ENCODE results near the gene DBNDD1.

Gene DBNDD1

DNA sequence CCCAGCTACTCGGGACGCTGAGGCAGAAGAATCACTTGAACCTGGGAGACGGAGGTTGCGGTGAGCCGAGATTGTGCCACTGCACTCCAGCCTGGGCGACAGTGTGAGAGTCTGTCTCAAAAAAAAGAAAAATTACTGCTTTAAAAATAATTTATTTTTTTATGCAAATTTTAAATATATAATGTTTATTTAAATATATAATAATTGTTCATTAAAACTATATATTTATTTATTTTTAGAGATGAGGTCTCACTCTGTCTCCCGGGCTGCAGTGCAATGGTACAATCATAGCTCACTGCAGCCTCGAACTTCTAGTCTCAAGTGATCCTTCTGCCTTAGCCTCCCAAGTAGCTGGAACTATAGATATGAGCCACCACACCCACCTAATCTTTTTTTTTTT lies 15.2 kb upstream of the DBNDD1 start:
- no peak for DNase-seq

DNA sequence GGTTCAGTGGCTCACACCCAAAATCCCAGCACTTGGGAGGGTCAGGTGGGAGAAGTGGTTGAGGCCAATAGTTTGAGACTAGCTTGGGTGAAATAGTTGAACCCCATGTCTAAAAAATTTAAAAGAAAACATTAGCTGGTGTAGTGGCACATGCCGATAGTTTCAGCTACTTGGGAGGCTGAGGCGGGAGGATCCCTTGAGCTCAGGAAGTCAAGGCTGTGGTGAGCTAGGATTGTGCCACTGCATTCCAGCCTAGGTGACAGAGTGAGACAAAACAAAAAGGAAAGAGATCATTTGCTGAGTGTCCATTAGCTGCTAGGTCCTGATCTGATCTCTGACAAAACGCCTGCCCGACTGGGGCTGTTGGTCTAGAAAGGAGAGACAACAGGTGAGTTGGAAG lies 14.1 kb upstream of the DBNDD1 start:
- no peak for DNase-seq

DNA sequence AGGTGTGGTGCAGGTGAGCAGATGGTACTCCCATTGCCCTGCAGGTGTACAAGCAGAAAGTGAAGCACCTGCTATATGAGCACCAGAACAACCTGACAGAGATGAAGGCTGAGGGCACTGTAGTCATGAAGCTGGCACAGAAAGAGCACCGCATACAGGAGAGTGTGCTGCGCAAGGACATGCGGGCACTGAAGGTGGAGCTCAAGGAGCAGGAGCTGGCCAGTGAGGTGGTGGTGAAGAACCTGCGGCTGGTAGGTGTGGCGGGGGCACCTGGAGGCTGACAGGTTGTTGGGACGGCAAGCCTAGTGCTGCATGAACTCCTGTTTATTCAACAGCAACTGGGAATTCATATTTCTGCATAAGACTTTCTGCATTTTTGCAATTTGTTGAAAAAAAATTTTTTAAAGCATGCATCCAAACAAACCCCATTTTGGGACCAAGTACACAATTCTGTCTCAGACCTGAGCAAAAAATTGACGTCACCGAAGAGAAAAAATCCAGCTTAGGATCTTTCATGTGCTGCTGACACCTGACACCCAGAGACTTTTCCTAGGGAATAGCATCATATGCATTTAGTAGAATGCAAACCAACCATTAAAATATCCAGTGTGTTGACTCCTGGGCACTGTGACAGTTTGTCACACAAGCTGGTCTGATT lies 13.5 kb upstream of the DBNDD1 start:
- DNase-seq = no peak

DNA sequence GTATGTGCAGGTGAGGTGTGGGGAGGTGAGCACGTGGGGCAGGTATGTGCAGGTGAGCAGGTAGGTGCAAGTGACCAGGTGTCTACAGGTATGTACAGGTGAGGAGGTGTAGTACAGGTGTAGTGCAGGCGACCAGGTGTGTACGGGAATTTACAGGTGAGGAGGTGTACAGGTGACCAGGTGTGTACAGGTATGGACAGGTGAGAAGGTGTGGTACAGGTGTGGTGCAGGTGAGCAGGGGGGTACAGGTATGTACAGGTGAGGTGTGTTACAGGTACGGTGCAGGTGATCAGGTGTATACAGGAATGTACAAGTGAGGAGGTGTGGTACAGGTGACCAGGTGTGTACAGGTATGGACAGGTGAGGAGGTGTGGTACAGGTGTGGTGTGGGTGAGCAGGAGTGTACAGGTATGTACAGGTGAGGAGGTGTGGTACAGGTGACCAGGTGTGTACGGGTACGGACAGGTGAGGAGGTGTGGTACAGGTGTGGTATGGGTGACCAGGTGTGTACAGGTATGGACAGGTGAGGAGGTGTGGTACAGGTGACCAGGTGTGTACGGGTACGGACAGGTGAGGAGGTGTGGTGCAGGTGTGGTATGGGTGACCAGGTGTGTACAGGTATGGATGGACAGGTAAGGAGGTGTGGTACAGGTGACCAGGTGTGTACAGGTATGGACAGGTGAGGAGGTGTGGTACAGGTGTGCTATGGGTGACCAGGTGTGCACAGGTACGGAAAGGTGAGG lies 12.8 kb upstream of the DBNDD1 start:
- DNase-seq = peak; percentile 2

DNA sequence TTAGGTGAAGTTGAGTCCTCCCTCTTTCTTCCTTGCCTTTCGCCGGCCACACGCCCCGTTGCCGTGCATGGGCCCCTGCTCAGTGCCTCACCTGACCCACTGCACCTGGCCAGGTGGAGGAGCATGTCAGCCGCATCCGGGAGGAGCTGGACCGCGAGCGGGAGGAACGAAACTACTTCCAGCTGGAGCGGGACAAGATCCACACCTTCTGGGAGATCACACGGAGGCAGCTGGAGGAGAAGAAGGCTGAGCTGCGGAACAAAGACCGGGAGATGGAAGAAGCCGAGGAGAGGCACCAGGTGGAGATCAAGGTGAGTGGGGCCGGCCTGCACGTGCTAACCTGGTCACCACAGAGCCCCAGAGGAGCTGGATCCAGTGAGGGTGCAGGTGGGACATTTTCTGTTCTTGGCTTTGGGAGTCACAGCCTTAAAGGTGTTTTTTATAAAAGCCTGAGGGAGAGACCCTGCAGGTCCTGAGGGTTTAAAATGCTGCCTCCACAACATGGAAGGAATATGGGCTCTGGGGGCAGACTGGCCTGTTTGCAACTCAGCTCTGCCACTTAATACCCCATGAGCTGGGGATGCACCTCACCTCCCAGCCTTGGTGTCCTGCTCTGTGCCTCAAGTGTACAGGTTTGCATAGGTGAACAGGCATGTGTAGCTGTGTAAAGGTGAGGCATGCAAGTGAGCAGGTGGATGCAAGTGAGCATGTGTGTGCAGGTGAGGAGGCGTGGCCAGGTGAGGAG lies 12.1 kb upstream of the DBNDD1 start:
- no peak for DNase-seq

DNA sequence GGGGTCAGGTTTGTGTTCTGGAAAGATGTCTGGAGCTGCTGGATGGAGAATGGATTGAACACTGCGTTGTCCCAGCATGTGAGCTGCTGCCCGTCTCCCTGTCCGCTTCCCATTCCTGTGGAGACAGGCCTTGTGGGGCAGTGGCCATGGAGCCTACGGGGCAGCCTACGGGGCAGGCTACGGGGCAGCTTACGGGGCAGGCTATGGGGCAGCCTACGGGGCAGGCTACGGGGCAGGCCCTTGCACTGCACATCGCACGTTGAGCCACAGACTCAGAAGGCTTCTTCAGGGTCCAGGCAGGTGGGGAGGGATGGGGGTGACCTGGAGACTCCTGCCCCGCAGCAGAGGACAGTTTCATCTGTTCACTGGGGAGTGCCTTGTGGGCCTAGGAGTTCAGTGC lies 9.7 kb upstream of the DBNDD1 start:
- DNase-seq = no peak

DNA sequence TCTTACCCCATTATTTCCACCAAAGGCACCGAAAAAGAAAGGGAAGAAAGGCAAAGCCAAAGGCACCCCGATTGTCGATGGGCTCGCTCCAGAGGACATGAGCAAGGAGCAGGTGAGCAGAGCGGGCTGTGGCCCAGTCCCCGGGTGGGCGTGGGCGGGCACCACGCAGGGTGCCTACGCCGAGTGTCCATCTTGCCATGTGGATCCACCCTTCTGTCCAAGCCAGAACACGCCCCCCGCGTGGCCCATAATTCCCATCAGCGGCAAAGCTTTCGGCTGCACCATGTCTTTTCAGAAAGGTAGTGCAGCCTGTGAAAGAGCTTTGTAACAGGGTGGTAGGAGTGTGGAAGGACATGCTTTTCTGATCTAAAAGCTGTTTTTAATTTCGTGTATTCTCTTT lies 8.4 kb upstream of the DBNDD1 start:
- no peak for DNase-seq

DNA sequence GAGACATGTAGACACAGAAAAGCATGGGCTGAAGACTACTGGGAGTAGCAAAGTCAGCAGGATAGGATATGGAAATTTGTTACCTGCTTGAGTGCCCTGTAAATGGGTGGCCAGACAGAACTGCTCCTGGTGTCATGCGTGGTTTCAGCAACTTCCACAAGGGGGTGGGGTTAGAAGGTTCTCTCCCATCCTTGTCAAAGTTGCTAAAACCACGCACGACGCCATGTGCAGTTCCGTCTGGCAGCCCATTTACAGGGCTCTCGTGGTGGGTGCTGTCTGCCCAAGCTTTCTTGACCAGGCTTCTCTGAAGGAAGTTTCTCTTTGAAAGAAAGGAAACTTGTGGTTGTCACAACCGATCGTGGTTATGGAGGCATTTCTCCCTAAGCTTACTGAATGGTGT lies 6.9 kb upstream of the DBNDD1 start:
- DNase-seq = peak; percentile 32

DNA sequence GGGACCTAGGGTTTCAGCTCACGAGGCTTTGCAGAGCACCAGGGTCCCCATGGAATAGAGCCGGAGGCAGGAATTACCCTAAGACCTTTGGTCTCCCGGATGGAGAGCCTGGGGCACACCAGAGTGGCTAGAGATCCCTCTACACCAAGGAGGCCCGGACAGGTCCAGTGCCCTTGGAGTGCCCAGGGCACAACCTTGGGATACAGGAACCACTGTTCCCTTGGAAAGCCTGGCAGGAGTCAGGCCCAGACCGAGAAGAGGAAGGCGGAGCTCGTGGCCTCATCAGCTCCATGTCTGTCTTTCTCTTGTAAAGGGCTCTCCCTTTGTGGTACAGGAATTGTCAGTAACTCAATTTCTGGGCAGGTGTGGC lies 3.8 kb upstream of the DBNDD1 start:
- no peak for DNase-seq

DNA sequence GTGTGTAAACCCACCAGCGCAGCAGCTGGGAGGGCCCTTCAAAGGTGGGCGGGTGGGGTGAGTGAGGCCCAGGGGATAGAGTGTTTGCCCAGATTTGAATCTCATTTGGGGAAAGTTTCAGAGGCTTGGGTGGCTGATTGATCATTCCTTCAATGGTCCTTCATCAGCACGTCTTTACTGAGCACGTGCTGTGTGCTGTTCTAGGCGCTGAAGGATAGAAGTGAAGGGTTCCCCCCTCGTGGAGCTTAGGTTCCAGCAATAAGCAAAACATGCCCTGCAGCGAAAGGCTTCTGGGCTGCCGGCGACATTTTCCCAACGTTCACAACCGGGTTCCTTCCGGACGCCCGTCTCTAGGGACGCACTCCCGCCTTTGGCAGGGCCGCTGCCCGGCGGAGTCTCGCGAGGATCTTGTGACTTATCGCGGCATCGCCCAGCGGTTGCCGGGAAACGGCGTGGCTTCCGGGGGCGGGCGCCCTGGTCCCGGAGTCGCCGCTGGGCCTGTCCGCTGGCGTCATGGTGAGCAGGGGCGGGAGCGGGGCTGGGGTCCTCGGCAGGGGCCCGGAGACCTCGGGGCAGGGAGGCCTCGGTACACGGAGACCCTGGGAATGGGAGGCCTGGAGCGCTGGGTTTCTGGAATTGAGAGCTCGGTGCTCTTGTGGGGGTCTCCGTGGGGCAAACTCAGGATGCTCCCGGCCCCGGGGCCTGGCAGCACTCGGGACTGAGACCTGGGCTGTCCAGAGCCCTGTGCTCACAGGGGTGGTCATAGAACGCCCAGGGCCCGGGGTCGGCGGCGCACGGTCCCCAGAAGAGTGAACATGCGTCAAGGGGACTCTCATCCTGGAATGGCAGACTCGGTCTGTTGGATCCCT lies 3.2 kb upstream of the DBNDD1 start:
- DNase-seq = peak; percentile 92

DNA sequence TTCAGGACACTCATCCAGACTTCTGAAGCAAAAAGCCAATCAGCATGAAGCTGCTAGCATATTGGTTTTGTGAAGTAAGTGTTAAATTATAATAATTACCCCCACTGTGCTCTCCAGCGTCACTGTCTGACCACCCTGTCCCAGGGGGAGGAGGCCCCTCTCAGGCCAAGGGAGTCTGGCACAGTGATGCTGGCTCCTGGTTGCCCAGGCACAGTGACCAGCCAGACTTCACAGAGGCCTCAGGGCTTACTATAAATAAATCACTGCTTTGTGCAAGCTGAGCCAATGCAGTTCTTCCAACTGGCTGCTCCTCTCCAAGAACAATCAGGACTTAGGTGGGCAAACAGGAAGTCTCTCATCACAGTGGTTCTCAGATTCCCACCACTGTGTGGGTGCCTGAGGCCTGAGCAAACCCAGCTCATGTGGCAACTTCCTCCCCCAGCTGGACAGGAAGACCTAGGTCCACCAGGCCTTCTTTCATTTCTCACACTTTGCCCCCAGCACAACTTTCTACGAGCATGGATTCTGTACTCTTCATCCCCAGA lies 1.7 kb upstream of the DBNDD1 start:
- DNase-seq = peak; percentile 67

DNA sequence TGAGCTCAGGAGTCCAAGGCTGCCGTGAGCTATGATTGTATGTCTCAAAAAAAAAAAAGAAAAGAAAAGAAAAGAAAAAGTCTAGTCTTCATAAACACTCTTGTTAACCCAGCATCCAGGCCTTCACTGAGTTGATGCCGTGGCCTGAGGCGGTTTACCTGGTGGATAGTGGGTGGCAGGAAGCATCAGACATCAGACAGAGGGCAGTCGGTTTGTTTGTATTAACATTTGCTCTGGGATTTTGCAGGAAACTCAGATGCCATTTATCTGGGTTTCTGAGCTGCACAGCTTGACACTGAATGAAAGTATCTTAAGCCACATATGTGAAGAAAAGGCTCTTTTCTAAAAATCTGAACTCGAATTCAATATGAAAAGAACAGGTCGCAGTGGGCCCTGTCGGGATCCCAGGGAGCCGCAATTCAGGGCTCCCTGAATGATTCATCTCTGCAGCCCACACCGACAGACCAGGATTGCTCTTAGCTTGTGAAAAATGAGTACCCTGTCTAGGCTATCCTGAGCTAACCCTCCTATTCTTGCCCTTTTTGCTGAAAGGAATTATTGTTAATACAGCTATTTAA lies 1.1 kb upstream of the DBNDD1 start:
- DNase-seq = no peak

DNA sequence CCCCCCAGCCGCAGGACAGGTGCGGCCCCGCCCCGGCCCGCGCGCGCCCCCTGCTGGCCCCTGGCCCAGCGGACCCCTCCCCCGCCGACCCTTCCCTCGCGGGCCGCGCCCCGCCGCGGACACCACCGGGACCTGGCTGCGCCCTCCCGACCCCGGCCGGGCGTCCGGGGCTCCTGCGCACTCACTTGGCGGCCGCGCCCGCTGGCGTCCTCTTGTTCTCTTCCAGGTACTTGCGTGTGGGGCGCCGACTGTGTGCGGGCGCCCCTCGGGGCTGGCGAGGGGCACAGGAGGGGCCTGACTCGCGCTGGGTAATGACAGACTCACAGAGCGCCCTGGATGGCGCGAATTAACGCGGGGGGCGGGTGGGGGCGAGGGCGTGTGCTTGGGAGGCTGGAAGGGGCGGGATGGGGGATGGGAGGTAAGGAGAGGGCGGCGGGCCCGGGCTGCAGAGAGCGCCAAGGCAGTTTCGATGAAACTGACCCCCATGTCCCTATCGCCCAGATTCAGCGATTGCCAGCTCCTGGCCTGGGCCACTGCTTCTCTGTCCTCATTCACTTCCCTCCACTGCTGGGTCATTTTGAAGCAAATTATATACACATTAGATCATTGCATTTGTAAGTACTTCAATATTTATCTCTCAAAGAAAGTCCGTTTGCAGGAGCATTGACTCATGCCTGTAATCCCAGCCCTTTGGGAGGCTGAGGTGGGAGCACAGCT lies 445 bp upstream of the DBNDD1 start:
- DNase-seq = no peak

DNA sequence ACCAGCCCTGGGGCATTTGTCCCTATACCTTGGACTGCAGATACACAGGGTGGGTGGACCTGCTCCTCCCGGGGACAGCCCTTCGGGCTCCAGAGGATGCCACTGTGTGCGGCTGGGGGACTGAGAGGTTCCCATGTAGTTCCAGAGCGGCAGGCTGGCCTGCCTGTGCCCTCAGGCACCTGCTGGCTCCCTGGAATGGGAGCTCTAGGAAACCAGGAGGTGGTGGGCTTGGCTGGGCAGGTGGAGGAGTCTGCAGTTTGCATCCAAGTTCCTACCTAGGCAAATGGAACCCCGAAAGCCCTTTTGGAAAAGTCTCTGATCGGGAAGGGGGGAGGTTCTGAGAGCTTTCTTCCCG lies 982 bp downstream of the DBNDD1 start:
- DNase-seq = no peak

DNA sequence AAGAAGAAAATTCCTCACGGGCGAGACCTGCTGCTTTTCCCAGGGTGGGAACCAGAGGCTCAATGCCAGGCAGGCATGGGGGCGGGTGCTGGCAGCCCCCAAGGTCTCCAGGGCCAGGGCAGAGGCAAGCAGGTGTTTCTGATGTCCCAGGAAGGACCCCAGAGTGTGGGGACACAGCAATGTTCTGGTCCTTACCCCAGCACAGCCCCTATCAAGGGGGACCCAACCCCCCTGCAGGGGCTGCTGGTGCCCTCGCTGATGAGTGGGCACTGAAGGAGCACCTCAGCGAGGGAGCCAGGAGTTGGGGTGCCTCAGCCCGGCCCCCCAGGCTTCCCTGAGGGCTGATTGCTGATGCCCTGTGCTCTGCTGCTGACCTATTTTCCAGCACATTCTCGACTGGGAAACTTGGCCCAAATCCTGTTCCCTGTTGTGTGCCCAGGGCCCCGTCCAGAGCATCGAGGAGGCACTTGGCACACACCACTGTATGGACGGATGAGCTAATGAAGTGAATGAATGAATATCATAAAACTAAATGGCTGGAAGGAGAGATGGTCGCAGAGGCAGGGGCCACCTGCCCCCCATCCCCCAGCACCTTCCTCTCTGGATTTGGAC lies 2.8 kb downstream of the DBNDD1 start:
- DNase-seq = no peak

DNA sequence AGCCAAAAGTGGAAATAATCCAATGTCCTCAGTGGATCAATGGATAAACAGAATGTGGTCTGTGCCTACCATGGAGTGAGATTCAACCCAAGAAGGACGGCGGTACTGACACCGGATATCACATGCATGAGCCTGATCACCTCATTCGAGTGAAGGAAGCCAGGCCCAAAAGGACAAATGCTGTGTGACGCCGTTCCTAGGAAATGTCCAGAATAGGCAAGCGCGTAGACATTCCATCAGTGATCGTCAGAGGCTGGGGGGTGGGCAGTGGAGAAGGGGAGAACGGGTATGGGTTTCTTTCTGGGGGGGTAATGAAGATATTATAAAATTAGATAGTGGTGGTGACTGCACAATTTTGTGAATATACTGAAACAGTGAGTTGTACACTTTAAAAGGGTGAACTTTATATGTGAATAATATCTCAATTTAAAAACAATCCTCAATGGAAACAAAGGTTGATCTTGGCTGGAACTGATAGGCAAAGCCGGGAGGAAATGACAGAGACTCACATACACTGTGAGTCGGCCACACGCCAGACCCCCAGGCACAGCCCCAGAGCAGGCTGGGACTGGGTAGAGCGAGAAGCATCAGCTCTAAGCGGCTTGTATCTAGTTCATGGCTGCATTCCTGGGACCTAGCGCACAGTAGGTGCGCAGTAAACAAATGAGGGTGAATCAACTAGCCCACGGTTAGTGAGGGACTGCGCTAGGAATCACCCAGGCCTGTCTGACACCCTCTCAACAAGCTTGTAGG lies 3.5 kb downstream of the DBNDD1 start:
- no peak for DNase-seq

DNA sequence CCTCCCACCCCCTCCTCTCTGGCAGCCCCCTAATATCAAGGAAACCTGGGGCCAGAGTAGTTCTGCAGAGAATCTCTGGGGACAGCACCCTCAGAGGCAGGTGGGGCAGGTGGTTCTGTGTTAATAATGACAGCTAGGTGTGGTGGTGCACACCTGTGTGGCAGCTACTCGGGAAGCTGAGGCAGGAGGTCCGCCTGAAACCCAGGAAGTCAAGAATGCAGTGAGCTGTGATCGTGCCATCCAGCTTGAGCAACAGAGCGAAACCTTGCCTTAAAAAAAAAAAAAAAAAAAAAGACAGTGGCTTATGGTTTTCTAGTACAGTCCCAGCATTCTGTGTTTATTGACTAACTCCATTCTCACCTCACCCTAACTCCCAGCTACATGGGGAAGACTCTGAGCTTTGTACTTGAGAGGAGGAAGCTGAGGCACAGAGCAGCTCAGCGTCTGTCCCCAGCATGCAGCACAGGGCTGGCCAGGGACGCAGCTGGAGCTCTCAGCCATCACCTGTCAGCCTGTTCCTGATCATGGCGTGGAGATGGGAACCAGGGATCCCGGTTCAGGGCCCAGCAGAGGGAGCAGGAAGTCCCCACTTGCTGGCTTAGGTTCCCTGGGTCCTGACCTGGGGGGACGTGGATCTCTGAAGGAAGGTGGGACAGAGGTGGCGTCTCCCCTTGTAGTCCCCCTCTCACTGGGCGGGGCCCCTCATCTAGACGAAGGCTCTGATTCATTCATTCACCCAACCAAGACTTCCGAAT lies 6.1 kb downstream of the DBNDD1 start:
- no peak for DNase-seq

DNA sequence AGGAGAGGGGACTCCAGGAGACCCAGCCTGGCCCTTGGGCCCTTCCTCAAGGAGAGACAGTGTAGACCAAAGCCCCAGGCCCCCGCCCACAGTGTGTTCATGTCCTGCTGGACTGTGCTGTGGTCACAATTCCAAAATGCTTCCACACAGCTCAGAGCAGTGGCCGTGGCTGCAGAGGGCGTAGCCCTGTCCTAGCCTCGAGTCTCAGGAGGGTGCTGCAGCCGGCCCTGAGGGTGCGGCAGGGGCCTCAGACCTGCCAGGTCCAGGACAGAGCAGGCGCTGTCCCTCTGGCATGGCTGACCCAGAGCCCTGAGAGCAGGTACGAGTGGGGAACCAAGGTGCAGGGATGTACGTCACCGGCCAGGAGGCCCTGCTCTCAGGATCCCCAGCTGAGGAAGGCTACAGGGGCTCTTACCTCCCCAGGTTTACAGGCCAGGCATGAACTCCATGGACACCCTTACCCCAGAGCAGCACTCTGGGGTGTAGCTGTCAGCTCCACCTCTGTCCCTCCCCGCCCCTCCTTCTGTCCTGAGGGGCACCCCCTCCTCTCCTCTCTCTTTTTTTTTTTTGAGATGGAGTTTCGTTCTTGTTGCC lies 7.3 kb downstream of the DBNDD1 start:
- DNase-seq = no peak

DNA sequence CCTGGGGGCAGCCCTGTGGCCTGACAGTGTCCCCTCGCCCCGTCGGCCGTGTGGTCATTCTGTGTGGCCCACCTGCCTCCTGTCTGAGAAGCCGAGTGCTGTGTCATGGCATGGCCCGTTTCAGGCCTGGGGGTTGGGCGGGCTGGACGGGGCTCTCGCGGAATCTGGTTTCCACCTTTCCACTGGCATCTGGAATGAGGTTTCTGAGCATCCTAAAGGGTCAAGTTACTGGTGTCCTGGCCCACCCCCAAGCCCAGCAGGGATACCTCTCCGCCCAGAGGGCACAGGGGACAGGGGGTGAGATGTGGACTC lies 7.8 kb downstream of the DBNDD1 start:
- no peak for DNase-seq

Data from inflammatory macrophage treated with lipopolysaccharide for 4 hours (primary cell).